ENCODE results near the gene SOX6.

Gene SOX6

DNA sequence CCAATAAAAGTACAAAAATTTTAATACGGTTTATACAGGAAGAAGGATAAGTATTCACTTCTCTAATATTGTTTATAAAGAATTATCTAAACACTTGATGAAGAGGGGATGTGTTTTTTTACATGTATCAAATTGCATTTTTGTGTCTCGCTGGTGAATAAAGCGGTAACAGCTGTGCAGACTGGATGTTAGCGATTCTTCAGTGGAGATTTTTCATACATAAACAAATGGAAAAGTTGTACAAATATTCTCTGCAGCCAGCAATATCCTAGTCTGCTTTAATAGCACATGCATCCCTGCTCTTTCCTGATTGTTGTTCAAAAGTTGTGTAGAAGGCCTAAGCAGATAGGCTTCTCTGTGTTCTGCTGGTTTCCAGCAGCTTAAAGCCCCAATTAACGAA lies 369.3 kb downstream of the SOX6 start:
- no peak for DNase-seq (ENCODE audit: insufficient read length, low spot score)
- TF ChIP-seq PAX5 (IDR thresholded peaks at IDR 0.05; ENCODE audit: insufficient read depth, low read length, severe bottlenecking): no peak
- no peak for TF ChIP-seq POLR2A (IDR thresholded peaks at IDR 0.05; ENCODE audit: low read depth, low read length)
- no peak for TF ChIP-seq POU2F2 (IDR thresholded peaks at IDR 0.05; ENCODE audit: low read depth, low read length)
- TF ChIP-seq TAF1 (IDR thresholded peaks at IDR 0.05; ENCODE audit: low read depth, low read length): no peak
- FAIRE-seq: no peak

DNA sequence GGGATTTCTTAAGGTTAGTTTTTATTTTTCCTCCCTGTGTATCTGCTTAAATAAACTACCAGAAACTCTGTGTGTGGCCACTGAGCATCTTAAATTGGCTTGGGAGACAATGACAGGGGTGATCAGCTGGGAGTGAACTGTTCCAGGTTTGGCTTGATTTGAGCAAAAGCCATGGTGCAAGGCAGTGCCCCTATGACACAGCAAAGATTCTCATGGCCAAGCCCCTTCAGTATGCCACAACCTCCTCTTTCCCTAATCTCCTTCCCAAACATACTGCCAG lies 370.5 kb downstream of the SOX6 start:
- FAIRE-seq (no peak), DNase-seq (ENCODE audit: insufficient read length, low spot score) (no peak)
- no peak for TF ChIP-seq POU2F2 (IDR thresholded peaks at IDR 0.05; ENCODE audit: low read depth, low read length)
- TF ChIP-seq SPI1 (IDR thresholded peaks at IDR 0.05; ENCODE audit: low read depth, low read length): no peak
- no peak for TF ChIP-seq PAX5 (IDR thresholded peaks at IDR 0.05; ENCODE audit: insufficient read depth, low read length, severe bottlenecking)
- no peak for TF ChIP-seq TAF1 (IDR thresholded peaks at IDR 0.05; ENCODE audit: low read depth, low read length)
- no peak for TF ChIP-seq POLR2AphosphoS5 (IDR thresholded peaks at IDR 0.05; ENCODE audit: low read depth, low read length)
- TF ChIP-seq POLR2A (IDR thresholded peaks at IDR 0.05; ENCODE audit: low read depth, low read length): no peak

DNA sequence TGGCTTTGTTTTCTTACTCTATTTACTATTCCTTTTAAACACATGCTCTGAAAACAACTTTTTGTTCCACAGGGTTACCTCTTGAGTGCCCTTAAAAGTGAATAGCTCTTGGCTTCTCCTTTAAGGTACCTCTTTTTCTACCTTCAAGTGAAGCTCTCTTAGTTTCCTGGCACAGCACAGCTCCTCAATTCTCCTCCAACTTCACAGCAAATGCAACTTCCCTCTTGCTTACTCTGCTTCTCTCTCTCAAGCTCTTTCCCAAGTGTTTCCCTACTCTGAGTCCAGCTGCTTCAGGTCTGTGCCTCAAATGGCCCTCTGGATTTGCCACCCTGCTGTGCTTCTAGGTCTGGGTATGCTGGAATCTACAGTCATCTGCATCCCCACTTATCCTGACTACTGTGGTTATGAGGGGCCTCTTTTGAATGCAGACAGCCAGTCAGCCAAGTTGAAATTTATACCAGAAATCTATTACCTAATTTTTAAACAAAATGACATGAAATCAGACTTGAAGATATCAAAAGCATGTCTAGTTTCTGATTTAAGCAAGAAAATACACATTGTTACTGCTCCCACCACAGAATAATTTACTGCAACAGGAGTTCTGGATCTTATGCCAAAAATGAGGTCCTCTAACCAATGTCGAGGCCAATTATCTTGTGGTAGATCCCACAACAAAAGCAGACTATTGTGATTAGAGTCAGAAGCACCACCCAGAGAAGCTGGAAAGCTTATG lies 371.1 kb downstream of the SOX6 start:
- FAIRE-seq (no peak), DNase-seq (ENCODE audit: insufficient read length, low spot score) (no peak)
- TF ChIP-seq POU2F2 (IDR thresholded peaks at IDR 0.05; ENCODE audit: low read depth, low read length) (no peak), POLR2AphosphoS5 (IDR thresholded peaks at IDR 0.05; ENCODE audit: low read depth, low read length) (no peak), POLR2A (IDR thresholded peaks at IDR 0.05; ENCODE audit: low read depth, low read length) (no peak), PAX5 (IDR thresholded peaks at IDR 0.05; ENCODE audit: insufficient read depth, low read length, severe bottlenecking) (no peak), TAF1 (IDR thresholded peaks at IDR 0.05; ENCODE audit: low read depth, low read length) (no peak), SPI1 (IDR thresholded peaks at IDR 0.05; ENCODE audit: low read depth, low read length) (no peak)

DNA sequence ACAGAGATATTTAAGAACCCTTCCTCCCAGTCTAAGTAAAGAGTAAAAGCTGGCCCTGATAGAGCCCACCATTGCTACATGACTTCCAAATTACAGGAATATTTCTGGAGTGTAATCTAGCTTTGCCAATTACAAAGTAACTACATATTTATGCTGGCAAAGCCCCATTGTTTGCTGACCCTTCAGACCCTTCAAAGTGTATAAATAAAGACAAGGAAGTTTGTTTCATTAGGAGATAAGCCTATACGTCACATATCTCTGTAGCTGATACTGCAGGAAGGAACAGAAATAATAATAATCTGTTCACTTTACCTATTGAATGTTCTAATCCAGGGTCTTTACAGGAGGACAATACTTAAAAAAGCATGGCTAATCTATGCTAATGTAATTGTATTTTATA lies 375.1 kb downstream of the SOX6 start:
- FAIRE-seq (no peak), DNase-seq (ENCODE audit: insufficient read length, low spot score) (no peak)
- TF ChIP-seq POU2F2 (IDR thresholded peaks at IDR 0.05; ENCODE audit: low read depth, low read length) (no peak), PAX5 (IDR thresholded peaks at IDR 0.05; ENCODE audit: insufficient read depth, low read length, severe bottlenecking) (no peak), TAF1 (IDR thresholded peaks at IDR 0.05; ENCODE audit: low read depth, low read length) (no peak), POLR2A (IDR thresholded peaks at IDR 0.05; ENCODE audit: low read depth, low read length) (no peak), POLR2AphosphoS5 (IDR thresholded peaks at IDR 0.05; ENCODE audit: low read depth, low read length) (no peak), SPI1 (IDR thresholded peaks at IDR 0.05; ENCODE audit: low read depth, low read length) (no peak)

DNA sequence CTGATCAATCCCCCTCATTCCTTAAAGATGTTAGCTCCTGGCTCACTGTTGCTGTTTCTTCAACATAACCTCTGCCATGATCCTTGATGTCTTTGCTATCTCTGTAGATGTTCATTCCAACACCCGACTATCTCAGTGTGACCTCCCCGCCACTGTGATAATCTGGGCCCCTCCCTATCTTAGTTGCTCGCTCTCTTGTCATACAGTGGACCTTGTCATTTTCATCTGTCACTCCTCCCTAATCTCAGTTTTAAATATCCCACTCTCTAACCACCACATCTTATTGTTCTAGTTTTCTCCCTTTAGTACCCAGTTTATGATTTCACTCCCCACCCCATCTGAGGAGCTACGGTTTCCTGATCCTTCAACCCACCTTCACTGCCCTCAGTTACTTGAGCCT lies 379.2 kb downstream of the SOX6 start:
- FAIRE-seq (no peak), DNase-seq (ENCODE audit: insufficient read length, low spot score) (no peak)
- TF ChIP-seq POLR2AphosphoS5 (IDR thresholded peaks at IDR 0.05; ENCODE audit: low read depth, low read length) (no peak), POLR2A (IDR thresholded peaks at IDR 0.05; ENCODE audit: low read depth, low read length) (no peak), SPI1 (IDR thresholded peaks at IDR 0.05; ENCODE audit: low read depth, low read length) (no peak), PAX5 (IDR thresholded peaks at IDR 0.05; ENCODE audit: insufficient read depth, low read length, severe bottlenecking) (no peak), TAF1 (IDR thresholded peaks at IDR 0.05; ENCODE audit: low read depth, low read length) (no peak), POU2F2 (IDR thresholded peaks at IDR 0.05; ENCODE audit: low read depth, low read length) (no peak)

DNA sequence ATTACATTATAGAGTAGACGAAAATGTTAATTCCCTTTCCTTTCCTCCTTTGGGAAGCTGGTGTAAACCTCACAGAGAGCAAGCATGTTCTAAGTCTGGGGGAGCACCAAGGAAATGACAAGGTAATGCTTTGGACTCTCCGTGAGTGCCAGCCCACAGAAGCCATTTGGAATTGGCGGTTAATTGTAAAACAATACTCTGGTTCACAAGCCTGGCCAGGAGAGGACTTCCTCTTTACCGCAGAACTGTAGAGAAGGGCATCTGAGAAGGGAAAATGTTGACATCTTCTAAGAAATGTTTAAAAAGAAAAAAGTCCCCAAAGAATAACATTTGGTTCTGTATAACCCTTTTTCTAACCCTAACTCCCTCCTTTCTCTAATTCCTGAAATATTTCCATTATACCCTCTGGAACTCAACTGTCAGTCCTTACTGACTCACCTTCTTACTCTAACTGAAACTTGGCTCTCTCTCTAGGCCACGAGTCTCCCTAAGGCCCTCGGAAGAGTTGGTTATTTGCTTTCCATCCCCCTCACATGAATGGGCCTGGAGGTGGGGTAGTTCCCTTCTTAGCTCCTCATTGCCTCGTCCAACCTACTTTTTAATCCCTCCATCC lies 379.8 kb downstream of the SOX6 start:
- TF ChIP-seq TAF1 (IDR thresholded peaks at IDR 0.05; ENCODE audit: low read depth, low read length): no peak
- no peak for TF ChIP-seq POLR2AphosphoS5 (IDR thresholded peaks at IDR 0.05; ENCODE audit: low read depth, low read length)
- no peak for TF ChIP-seq POU2F2 (IDR thresholded peaks at IDR 0.05; ENCODE audit: low read depth, low read length)
- TF ChIP-seq PAX5 (IDR thresholded peaks at IDR 0.05; ENCODE audit: insufficient read depth, low read length, severe bottlenecking): no peak
- TF ChIP-seq SPI1 (IDR thresholded peaks at IDR 0.05; ENCODE audit: low read depth, low read length): no peak
- no peak for TF ChIP-seq POLR2A (IDR thresholded peaks at IDR 0.05; ENCODE audit: low read depth, low read length)
- DNase-seq (ENCODE audit: insufficient read length, low spot score) (no peak), FAIRE-seq (no peak)

DNA sequence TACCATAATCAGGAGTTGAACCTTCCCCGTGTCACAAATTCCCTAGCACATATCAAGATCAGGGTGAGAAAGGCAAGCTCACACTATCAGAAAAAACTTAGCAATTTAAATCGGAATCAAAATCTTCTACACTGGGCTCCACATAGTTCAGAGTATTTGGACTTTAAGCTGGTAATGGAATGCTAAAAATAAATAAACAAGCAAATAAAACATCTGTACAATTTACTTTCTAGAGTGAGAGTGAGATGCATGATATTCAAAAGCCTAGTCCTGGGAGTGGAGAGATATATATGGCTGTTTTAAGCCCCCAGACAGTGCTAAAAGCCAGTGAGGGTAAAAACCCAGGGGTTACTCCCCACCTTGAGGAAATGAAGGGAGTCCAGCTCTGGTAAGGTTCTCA lies 380.6 kb downstream of the SOX6 start:
- FAIRE-seq (no peak), DNase-seq (ENCODE audit: insufficient read length, low spot score) (no peak)
- no peak for TF ChIP-seq POLR2AphosphoS5 (IDR thresholded peaks at IDR 0.05; ENCODE audit: low read depth, low read length)
- TF ChIP-seq POU2F2 (IDR thresholded peaks at IDR 0.05; ENCODE audit: low read depth, low read length): no peak
- no peak for TF ChIP-seq POLR2A (IDR thresholded peaks at IDR 0.05; ENCODE audit: low read depth, low read length)
- no peak for TF ChIP-seq SPI1 (IDR thresholded peaks at IDR 0.05; ENCODE audit: low read depth, low read length)
- no peak for TF ChIP-seq TAF1 (IDR thresholded peaks at IDR 0.05; ENCODE audit: low read depth, low read length)
- no peak for TF ChIP-seq PAX5 (IDR thresholded peaks at IDR 0.05; ENCODE audit: insufficient read depth, low read length, severe bottlenecking)

DNA sequence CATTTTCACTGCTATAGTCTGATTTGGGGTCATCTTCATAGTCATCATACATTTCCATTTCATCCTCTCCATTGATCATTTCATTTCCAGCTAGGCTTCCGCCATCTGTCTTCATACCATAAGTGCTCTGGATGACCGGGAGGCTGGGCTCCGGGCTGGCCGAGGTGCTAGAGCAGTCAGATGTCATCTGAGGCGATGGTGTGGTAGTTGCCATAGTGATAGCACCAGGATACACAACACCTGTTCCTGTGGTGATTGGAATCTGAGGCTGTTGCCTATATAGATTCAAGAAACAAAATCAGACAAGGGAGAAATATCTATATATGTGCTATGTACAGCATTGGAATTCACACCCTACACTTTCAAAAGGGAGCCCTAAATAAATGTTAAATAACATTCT lies 383.5 kb downstream of the SOX6 start:
- no peak for TF ChIP-seq TAF1 (IDR thresholded peaks at IDR 0.05; ENCODE audit: low read depth, low read length)
- TF ChIP-seq POU2F2 (IDR thresholded peaks at IDR 0.05; ENCODE audit: low read depth, low read length): no peak
- TF ChIP-seq POLR2AphosphoS5 (IDR thresholded peaks at IDR 0.05; ENCODE audit: low read depth, low read length): no peak
- TF ChIP-seq POLR2A (IDR thresholded peaks at IDR 0.05; ENCODE audit: low read depth, low read length): no peak
- no peak for TF ChIP-seq PAX5 (IDR thresholded peaks at IDR 0.05; ENCODE audit: insufficient read depth, low read length, severe bottlenecking)
- no peak for TF ChIP-seq SPI1 (IDR thresholded peaks at IDR 0.05; ENCODE audit: low read depth, low read length)
- FAIRE-seq (no peak), DNase-seq (ENCODE audit: insufficient read length, low spot score) (no peak)

DNA sequence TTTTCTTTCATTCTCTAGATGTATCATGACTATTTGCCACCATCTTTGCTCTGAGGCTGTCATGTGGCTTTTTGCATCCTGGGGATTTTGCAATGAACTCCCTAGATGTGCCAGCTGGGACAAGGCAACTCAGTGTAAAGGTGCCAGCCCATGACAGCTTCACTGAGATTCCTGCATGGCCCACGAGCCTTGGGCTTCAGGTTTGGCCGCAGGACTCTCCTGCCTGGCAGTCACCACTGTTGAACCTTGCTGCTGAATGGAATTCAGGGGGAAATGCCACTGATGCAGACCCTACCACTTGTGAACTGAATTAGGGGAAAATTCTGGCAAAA lies 385.2 kb downstream of the SOX6 start:
- no peak for DNase-seq (ENCODE audit: insufficient read length, low spot score)
- no peak for FAIRE-seq
- TF ChIP-seq POU2F2 (IDR thresholded peaks at IDR 0.05; ENCODE audit: low read depth, low read length): no peak
- TF ChIP-seq PAX5 (IDR thresholded peaks at IDR 0.05; ENCODE audit: insufficient read depth, low read length, severe bottlenecking): no peak
- no peak for TF ChIP-seq POLR2AphosphoS5 (IDR thresholded peaks at IDR 0.05; ENCODE audit: low read depth, low read length)
- TF ChIP-seq SPI1 (IDR thresholded peaks at IDR 0.05; ENCODE audit: low read depth, low read length): no peak
- no peak for TF ChIP-seq POLR2A (IDR thresholded peaks at IDR 0.05; ENCODE audit: low read depth, low read length)
- no peak for TF ChIP-seq TAF1 (IDR thresholded peaks at IDR 0.05; ENCODE audit: low read depth, low read length)

Measured in GM12891 (cell line).